D341Med (cell line): Measurements from ENCODE around the gene ADAMTSL1.

Experiments
- DNase-seq: peaks from one replicate; pipeline ENCODE4 v3.0.0; 2012; ENCODE audit warnings: low spot score

The ADAMTSL1 gene

GRCh38 chr9:18703151-18703900, 229.4 kb downstream of the ADAMTSL1 start:
- DNase-seq = no peak

- no peak for DNase-seq
These were observed 230.0 kb downstream of the ADAMTSL1 start for GRCh38 chr9:18703901-18704379.

- no peak for DNase-seq
These were observed 231.9 kb downstream of the ADAMTSL1 start for GRCh38 chr9:18705796-18706392.

GRCh38 chr9:18706648-18707047, 232.7 kb downstream of the ADAMTSL1 start:
- DNase-seq = no peak

- no peak for DNase-seq
These were observed 233.1 kb downstream of the ADAMTSL1 start for GRCh38 chr9:18707061-18707461.

- no peak for DNase-seq
These were observed 233.7 kb downstream of the ADAMTSL1 start for GRCh38 chr9:18707489-18708205.

GRCh38 chr9:18708429-18708828, 234.5 kb downstream of the ADAMTSL1 start:
- DNase-seq = no peak

- no peak for DNase-seq
These were observed 236.1 kb downstream of the ADAMTSL1 start for GRCh38 chr9:18710065-18710464.

GRCh38 chr9:18717759-18718158, 243.8 kb downstream of the ADAMTSL1 start:
- DNase-seq = no peak

- DNase-seq = no peak
These were observed 244.4 kb downstream of the ADAMTSL1 start for GRCh38 chr9:18718393-18718792.

- DNase-seq = no peak
These were observed 245.0 kb downstream of the ADAMTSL1 start for GRCh38 chr9:18718932-18719331.

- no peak for DNase-seq
These were observed 246.7 kb downstream of the ADAMTSL1 start for GRCh38 chr9:18720691-18721090.

- DNase-seq = no peak
These were observed 247.5 kb downstream of the ADAMTSL1 start for GRCh38 chr9:18721267-18721994.

- DNase-seq = no peak
These were observed 248.0 kb downstream of the ADAMTSL1 start for GRCh38 chr9:18721995-18722310.

GRCh38 chr9:18722882-18723281, 248.9 kb downstream of the ADAMTSL1 start:
- no peak for DNase-seq

GRCh38 chr9:18723366-18723765, 249.4 kb downstream of the ADAMTSL1 start:
- no peak for DNase-seq

- DNase-seq = no peak
These were observed 252.6 kb downstream of the ADAMTSL1 start for GRCh38 chr9:18726546-18726945.

GRCh38 chr9:18727904-18728303, 254.0 kb downstream of the ADAMTSL1 start:
- DNase-seq = no peak

GRCh38 chr9:18728642-18729041, 254.7 kb downstream of the ADAMTSL1 start:
- no peak for DNase-seq

GRCh38 chr9:18730241-18730640, 256.3 kb downstream of the ADAMTSL1 start:
- no peak for DNase-seq

- no peak for DNase-seq
These were observed 265.2 kb downstream of the ADAMTSL1 start for GRCh38 chr9:18739127-18739526.

GRCh38 chr9:18739641-18740318, 265.8 kb downstream of the ADAMTSL1 start:
- DNase-seq = no peak
